ENCODE results near the gene SP8. TPM values are rescaled to one million over a fixed set of nuclear protein-coding genes. Genes with fewer than 3 reads are reported as not detected.

The SP8 gene
- total RNA-seq, 2 donors from 2014 or later = 3.3 to 5.2 TPM

DNA sequence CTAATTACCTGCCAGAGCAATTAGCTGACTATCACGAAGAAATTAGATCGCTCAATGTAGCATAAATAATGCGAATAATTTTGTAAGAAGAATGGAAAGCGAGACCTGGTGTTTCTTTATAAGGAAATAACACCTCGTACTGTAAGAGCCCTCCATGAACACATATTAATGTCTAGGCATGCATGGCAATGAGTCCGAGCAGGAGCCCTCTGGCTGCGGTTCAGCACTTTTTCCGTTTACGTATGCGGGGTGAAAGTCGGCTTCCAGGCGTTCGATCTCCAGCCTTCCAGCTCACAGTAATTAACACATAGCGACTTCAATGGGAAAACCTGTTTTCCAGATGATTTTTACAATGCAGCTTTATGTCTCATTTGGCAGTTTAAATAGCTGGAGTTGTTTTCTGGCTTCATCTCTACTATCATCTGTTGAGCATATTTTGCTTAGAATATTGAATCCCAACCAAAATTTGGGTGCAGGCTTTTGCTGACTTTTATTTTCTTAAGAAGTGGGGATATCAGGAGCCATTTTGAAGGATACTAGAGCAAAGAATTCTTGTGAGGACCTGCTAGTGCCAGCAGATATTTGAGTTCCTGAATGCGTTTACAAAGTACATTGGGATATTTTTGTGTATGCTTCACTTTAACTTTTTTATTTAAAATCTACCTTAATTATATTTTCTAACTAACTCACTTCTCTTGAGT lies 7.2 kb upstream of the SP8 start:
- H3K9me3 Mint-ChIP-seq = no peaks in the 10 kb centered on the region
- H3K27ac ChIP-seq (ENCODE audit: low read depth, low read length) = no peak overlapping the region
- peaks cover 87% of the 10 kb centered on the region for H3K27me3 ChIP-seq (ENCODE audit: control insufficient read depth, insufficient read depth, low read length, poor library complexity, severe bottlenecking)
- peak overlapping the region; percentile 39 for H3K4me3 Mint-ChIP-seq
- peaks cover 7% of the 10 kb centered on the region for H3K4me1 ChIP-seq (ENCODE audit: control insufficient read depth, insufficient read depth, low read length)
- DNase-seq = peak; percentile 69
- no peak overlapping the region for H3K9ac ChIP-seq (ENCODE audit: extremely low read depth, low read length, poor library complexity, severe bottlenecking)
- no peaks in the 10 kb centered on the region for H3K36me3 Mint-ChIP-seq (ENCODE audit: low read depth)
- peaks cover 88% of the 10 kb centered on the region for H3K27me3 Mint-ChIP-seq (ENCODE audit: insufficient read depth)
- H3K4me1 Mint-ChIP-seq = peaks cover 55% of the 10 kb centered on the region
- H3K4me3 ChIP-seq (ENCODE audit: low read length) = peak overlapping the region; percentile 67
- no peak overlapping the region for H3K27ac Mint-ChIP-seq
- no peaks in the 10 kb centered on the region for H3K36me3 ChIP-seq (ENCODE audit: control insufficient read depth, insufficient read depth, low read length)
- TF ChIP-seq, protein P1, sequence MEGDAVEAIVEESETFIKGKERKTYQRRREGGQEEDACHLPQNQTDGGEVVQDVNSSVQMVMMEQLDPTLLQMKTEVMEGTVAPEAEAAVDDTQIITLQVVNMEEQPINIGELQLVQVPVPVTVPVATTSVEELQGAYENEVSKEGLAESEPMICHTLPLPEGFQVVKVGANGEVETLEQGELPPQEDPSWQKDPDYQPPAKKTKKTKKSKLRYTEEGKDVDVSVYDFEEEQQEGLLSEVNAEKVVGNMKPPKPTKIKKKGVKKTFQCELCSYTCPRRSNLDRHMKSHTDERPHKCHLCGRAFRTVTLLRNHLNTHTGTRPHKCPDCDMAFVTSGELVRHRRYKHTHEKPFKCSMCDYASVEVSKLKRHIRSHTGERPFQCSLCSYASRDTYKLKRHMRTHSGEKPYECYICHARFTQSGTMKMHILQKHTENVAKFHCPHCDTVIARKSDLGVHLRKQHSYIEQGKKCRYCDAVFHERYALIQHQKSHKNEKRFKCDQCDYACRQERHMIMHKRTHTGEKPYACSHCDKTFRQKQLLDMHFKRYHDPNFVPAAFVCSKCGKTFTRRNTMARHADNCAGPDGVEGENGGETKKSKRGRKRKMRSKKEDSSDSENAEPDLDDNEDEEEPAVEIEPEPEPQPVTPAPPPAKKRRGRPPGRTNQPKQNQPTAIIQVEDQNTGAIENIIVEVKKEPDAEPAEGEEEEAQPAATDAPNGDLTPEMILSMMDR (conservative IDR thresholded peaks at IDR 0.05) = peak; percentile 19
- WGBS, 2 experiments (ENCODE audit: insufficient coverage in 1 of 2, insufficient read length in 1 of 2) = 1 to 5% methylated on average over 9 to 15 of the region's 15 CpGs
- H3K9me3 ChIP-seq (ENCODE audit: control insufficient read depth, low read length) = no peaks in the 10 kb centered on the region

DNA sequence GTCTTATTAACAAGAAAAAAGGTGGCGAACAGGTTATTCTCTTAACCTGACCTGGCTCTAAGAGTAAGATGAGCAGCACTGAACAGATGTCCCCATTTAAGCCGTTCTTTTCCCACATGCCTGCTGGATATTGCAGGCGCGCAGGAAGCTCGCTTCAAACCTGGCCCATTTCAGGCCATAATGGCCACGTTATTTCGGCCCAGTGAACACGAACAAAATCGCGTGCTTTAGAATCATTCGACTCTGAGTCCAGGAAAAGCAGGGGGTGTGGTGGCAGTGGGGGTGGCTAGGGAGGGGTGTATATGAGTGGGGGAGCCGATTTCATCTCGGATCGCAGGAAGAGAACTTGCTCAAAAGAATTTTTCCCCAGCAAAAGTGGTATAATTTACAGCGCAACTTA lies 6.6 kb upstream of the SP8 start:
- Histone ChIP-seq H3K4me1 (ENCODE audit: control insufficient read depth, insufficient read depth, low read length) (peaks cover 8% of the 10 kb centered on the region), H3K4me3 (ENCODE audit: low read length) (peak overlapping the region; percentile 67), H3K9me3 (ENCODE audit: control insufficient read depth, low read length) (no peaks in the 10 kb centered on the region), H3K9ac (ENCODE audit: extremely low read depth, low read length, poor library complexity, severe bottlenecking) (no peak overlapping the region), H3K27ac (ENCODE audit: low read depth, low read length) (no peak overlapping the region), H3K36me3 (ENCODE audit: control insufficient read depth, insufficient read depth, low read length) (no peaks in the 10 kb centered on the region), H3K27me3 (ENCODE audit: control insufficient read depth, insufficient read depth, low read length, poor library complexity, severe bottlenecking) (peaks cover 88% of the 10 kb centered on the region)
- no peak overlapping the region for H3K27ac Mint-ChIP-seq
- 10% methylated on average over 12 to 15 of the region's 15 CpGs for whole genome bisulfite sequencing, 2 experiments (ENCODE audit: insufficient coverage in 1 of 2, insufficient read length in 1 of 2)
- peak; percentile 59 for DNase-seq
- TF ChIP-seq, protein P1 (conservative IDR thresholded peaks at IDR 0.05) = no peak
- H3K9me3 Mint-ChIP-seq = no peaks in the 10 kb centered on the region
- H3K4me3 Mint-ChIP-seq = peak overlapping the region; percentile 39
- no peaks in the 10 kb centered on the region for H3K36me3 Mint-ChIP-seq (ENCODE audit: low read depth)
- H3K27me3 Mint-ChIP-seq (ENCODE audit: insufficient read depth) = peaks cover 91% of the 10 kb centered on the region
- peaks cover 60% of the 10 kb centered on the region for H3K4me1 Mint-ChIP-seq

DNA sequence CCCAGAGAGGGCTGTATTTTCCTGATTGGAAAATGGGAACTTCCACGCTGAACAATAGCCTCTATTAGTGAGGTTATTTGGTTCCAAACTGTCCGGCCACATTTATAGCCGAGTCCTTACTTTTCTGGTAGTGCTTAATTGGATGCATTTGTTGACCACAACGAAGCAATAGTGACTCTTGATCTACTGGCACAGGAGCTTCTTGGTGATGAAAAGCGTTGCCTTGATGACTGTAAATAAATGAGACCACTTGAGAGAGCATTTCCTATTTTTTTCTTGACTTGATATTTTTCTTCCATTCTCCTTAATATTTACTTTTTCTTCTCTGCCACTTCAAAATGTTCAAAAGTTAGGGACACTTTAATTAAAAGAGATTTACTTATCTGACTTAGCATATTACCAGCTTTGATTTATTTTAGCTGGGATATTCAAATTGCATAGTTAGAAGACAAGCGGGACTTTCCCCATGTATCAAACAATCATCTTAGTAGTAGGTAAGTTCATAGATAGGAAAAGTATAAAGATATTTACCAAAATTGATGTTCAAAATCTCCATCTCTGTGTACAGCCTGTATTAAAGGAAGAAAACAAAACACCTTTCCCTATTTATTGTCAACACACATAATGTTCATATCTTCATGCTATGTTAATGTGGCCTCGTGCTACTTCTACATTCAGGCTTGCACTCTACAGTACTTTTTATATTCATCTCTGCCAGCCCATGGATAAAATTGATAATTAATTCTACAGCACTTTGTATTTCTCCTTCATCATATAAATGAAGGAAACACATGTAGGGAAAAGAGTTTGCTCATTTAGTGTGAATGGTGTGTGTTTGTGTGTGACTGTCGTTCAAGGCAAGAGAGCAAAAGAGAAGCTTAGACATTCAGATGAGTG lies 5.1 kb upstream of the SP8 start:
- peak overlapping the region; percentile 60 for H3K4me3 Mint-ChIP-seq
- H3K27me3 Mint-ChIP-seq (ENCODE audit: insufficient read depth) = peaks cover 81% of the 10 kb centered on the region
- no peaks in the 10 kb centered on the region for H3K36me3 Mint-ChIP-seq (ENCODE audit: low read depth)
- WGBS, 2 experiments (ENCODE audit: insufficient coverage in 1 of 2, insufficient read length in 1 of 2) = 11 to 15% methylated on average over 7 of the region's 8 CpGs
- no peak for DNase-seq
- H3K9me3 ChIP-seq (ENCODE audit: control insufficient read depth, low read length) = no peaks in the 10 kb centered on the region
- H3K4me3 ChIP-seq (ENCODE audit: low read length) = peak overlapping the region; percentile 81
- H3K36me3 ChIP-seq (ENCODE audit: control insufficient read depth, insufficient read depth, low read length) = no peaks in the 10 kb centered on the region
- no peak overlapping the region for H3K9ac ChIP-seq (ENCODE audit: extremely low read depth, low read length, poor library complexity, severe bottlenecking)
- no peaks in the 10 kb centered on the region for H3K9me3 Mint-ChIP-seq
- H3K27ac Mint-ChIP-seq = no peak overlapping the region
- no peak overlapping the region for H3K27ac ChIP-seq (ENCODE audit: low read depth, low read length)
- TF ChIP-seq, protein P1 (conservative IDR thresholded peaks at IDR 0.05) = no peak
- peaks cover 62% of the 10 kb centered on the region for H3K4me1 Mint-ChIP-seq
- peaks cover 81% of the 10 kb centered on the region for H3K27me3 ChIP-seq (ENCODE audit: control insufficient read depth, insufficient read depth, low read length, poor library complexity, severe bottlenecking)
- H3K4me1 ChIP-seq (ENCODE audit: control insufficient read depth, insufficient read depth, low read length) = peaks cover 8% of the 10 kb centered on the region

All from endodermal cell (in vitro differentiated cells).